ENCODE measurements around the gene MAP4K4. TPM values are rescaled to one million over a fixed set of nuclear protein-coding genes. Genes with fewer than 3 reads are reported as not detected.
"Not testable (repeated sequence)": the region's sequence is repeated elsewhere in the genome, so short reads cannot be mapped to it uniquely, and the experiment has no call there.

MAP4K4 gene
- total RNA-seq, 1 donor from 2014 or later, result 76.9 TPM

- DNase-seq, result no peak
- ATAC-seq (ENCODE audit: poor library complexity), result no peak
- intact Hi-C loops (cut with DNase I), result no loop called here
These were observed 201.8 kb downstream of the MAP4K4 start for GRCh38 chr2:101899265-101899664.

- ATAC-seq (ENCODE audit: poor library complexity) (no peak), DNase-seq (no peak)
- intact Hi-C loops (cut with DNase I), result no loop called here
These were observed 202.4 kb downstream of the MAP4K4 start for GRCh38 chr2:101899871-101900270.

DNA sequence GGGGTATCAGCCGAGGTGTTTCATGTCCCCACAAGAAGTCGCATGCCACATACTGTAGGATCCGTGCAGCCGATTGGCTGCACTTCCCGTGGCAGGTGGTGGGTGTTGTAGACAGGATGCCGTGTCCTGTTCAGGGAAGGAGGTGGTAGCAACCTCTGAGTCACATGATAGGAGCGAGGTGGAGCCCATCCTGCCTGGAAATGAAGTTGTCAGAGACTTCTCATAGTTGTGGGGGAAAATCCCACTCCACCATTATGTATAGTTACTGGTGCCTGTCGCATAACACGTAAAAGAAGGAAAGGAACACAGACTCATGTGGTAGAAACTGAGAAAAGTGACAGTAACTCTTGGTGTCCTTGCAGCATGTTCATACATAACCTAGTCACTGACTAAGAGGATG is 202.9 kb downstream of the MAP4K4 start:
- no peak for DNase-seq
- ATAC-seq (ENCODE audit: poor library complexity), result no peak
- intact Hi-C loops (cut with DNase I), result no loop called here

- ATAC-seq (ENCODE audit: poor library complexity) (no peak), DNase-seq (no peak)
- intact Hi-C loops (cut with DNase I), result no loop called here
These were observed 203.7 kb downstream of the MAP4K4 start for GRCh38 chr2:101901241-101901640.

GRCh38 chr2:101902169-101902568 is 204.7 kb downstream of the MAP4K4 start:
- DNase-seq (no peak), ATAC-seq (ENCODE audit: poor library complexity) (no peak)
- intact Hi-C loops (cut with DNase I), result no loop called here

DNA sequence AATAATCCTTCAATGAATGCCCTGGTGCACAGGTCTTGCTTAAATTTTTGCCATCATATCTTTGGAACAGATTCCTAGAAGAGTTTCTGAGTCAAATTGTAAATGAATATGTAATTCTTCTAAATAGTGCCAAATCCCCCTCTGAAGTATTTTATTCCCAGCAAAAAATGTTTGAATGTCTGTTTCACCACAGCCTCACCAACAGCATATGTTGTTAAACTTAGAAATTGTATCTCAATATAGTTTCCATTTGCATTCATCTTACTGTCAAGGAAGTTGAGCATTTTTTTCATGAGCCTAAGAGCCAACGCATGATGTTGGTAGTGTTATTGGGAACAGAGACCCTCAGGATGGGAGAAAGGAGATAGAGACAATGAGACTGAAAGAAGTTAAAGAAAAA is 207.4 kb downstream of the MAP4K4 start:
- intact Hi-C loops (cut with DNase I), result no loop called here
- ATAC-seq (ENCODE audit: poor library complexity), result no peak
- no peak for DNase-seq

GRCh38 chr2:101905746-101906336 is 208.3 kb downstream of the MAP4K4 start:
- DNase-seq (no peak), ATAC-seq (ENCODE audit: poor library complexity) (no peak)
- intact Hi-C loops (cut with DNase I), result no loop called here

GRCh38 chr2:101909760-101910159 is 212.3 kb downstream of the MAP4K4 start:
- ATAC-seq (ENCODE audit: poor library complexity) (no peak), DNase-seq (no peak)
- intact Hi-C loops (cut with DNase I), result no loop called here

DNA sequence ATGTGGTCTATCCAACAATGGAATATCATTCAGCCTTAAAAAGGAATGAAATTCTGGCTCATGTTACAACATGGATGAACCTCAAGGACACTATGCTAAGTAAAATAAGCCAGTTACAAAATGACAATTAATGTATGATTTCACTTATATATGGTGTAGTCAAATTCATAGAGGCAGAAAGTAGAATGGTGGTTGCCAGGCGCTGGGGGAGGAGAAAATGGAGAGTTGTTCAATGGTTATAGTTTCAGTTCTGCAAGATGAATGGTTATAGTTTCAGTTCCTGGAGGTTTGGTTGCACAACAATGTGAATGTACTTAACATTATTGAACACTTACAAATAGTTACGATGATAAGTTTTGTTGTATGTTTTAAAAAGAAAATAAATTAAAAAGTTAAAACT is 215.0 kb downstream of the MAP4K4 start:
- no peak for DNase-seq
- intact Hi-C loops (cut with DNase I), result no loop called here
- ATAC-seq (ENCODE audit: poor library complexity), result no peak

DNA sequence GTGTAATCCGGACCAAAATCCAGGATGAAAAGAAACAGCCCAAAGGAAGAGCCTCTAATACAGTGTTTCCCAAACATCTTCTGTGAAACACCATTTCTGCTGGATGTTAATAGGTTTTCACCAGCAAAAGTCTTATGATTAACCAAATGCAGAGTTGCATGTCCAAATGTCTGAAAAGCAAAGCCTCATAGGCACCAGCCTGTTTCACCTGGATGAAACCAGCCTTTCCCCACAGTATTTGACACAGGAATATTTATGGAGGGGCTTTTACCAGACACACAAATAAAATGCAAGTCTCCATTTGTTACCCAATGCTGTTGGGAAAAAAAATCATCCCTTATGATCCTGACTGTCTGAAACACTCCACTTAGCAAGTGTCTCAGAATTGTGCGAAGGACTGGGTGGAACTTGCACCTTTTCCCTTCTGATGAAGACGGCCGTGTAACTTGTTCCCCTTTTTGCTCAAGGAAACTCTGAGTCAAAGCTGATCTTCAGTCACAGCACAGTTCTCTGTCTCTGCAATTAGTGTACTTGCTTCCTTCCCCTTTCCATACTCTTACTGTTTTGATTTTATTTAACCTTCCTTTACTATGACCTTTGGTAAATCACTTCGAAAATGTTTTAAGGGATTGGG is 223.9 kb downstream of the MAP4K4 start:
- DNase-seq, result no peak
- ATAC-seq (ENCODE audit: poor library complexity), result peak; percentile 39
- intact Hi-C loops (cut with DNase I), result no loop called here

GRCh38 chr2:101921953-101922325 is 224.4 kb downstream of the MAP4K4 start:
- DNase-seq (no peak), ATAC-seq (ENCODE audit: poor library complexity) (no peak)
- intact Hi-C loops (cut with DNase I), result no loop called here

DNA sequence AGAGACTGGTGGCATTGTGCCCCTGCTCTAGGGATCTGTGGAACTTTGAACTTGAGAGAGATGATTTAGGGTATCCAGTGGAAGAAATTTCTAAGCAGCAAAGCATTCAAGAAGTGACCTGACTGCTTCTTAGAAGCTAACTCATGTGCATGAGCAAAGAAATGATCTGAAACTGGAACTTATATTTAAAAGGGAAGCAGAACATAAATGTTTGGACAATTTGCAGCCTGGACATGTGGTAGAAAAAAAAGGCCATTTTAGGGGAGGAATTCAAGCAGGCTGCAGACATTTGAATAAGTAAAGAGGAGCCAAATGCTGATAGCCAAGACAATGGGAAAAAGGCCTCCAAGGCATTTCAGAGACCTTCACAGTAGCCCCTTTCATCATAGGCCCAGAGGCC is 226.8 kb downstream of the MAP4K4 start:
- ATAC-seq (ENCODE audit: poor library complexity); DNase-seq; intact Hi-C loops (cut with DNase I): not testable (repeated sequence)

GRCh38 chr2:101930019-101930418 is 232.5 kb downstream of the MAP4K4 start:
- intact Hi-C loops (cut with DNase I), result no loop called here
- DNase-seq (no peak), ATAC-seq (ENCODE audit: poor library complexity) (no peak)

- ATAC-seq (ENCODE audit: poor library complexity), result no peak
- intact Hi-C loops (cut with DNase I), result no loop called here
- no peak for DNase-seq
These were observed 233.3 kb downstream of the MAP4K4 start for GRCh38 chr2:101930847-101931246.

GRCh38 chr2:101931402-101931801 is 233.9 kb downstream of the MAP4K4 start:
- ATAC-seq (ENCODE audit: poor library complexity) (no peak), DNase-seq (no peak)
- intact Hi-C loops (cut with DNase I), result no loop called here

DNA sequence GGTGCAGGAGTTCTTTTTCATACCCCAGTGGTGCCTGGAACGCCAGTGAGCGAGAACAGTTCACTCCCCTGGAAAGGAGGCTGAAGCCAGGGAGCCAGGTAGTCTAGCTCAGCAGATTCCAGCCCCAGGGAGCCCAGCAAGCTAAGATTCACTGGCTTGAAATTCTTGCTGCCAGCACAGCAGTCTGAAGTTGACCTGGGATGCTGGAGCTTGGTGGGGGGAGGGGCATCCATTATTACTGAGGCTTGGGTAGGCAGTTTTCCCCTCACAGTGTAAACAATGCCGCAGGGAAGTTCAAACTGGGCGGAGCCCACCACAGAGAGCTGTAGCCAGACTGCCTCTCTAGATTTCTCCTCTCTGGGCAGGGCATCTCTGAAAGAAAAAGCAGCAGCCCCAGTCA is 238.3 kb downstream of the MAP4K4 start:
- DNase-seq; intact Hi-C loops (cut with DNase I); ATAC-seq (ENCODE audit: poor library complexity): not testable (repeated sequence)

DNA sequence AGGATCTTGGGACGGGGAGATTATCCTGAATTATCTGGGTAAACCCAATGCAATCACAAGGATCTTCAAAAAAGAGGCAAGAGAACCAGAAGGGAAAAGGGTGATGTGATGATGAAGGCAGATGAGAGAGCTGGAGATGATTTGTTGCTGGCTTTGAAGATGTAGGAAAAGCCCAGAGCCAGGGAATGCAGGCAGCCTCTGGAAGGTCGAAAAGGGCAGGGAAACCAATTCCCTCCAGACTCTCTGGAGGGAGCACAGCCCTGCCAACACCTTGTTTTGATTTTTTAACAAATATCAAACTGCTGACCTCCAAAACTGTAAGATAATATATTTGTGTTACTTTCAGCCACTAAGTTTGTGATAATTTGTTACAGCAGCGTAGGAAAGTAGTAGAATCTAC is 245.3 kb downstream of the MAP4K4 start:
- intact Hi-C loops (cut with DNase I), result no loop called here
- ATAC-seq (ENCODE audit: poor library complexity) (no peak), DNase-seq (no peak)
